Transverse colon (tissue), 4 donors: ENCODE measurements around the gene MED25.

ENCODE experiments used
- CTCF ChIP-seq, 5 experiments: fragments of 200-600 bp in 3 of 5; fragments of 450-650 bp in 2 of 5; sonication (generic) in 3 of 5; IDR thresholded peaks; 1 replicate in 2 of 5; 2 replicates in 3 of 5; pipeline ENCODE4 v1.5.1; 2016 to 2017; ENCODE audit warnings: antibody characterized with exemption in 5 of 5, inconsistent platforms in 3 of 5, mild to moderate bottlenecking in 2 of 5, moderate library complexity in 1 of 5
- EP300 ChIP-seq: sonication (generic); formaldehyde crosslinking; IDR thresholded peaks from one replicate; pipeline ENCODE4 v1.6.1; 2017; ENCODE audit warnings: antibody characterized with exemption, low read depth
- POLR2A ChIP-seq: fragments of 450-650 bp; IDR thresholded peaks from one replicate; pipeline ENCODE4 v1.6.1; 2016; ENCODE audit warnings: antibody characterized with exemption, mild to moderate bottlenecking, moderate library complexity
- POLR2AphosphoS5 ChIP-seq, 3 donors: sonication (generic); formaldehyde crosslinking; IDR thresholded peaks; one replicate each; pipeline ENCODE4 v1.6.1; 2016; ENCODE audit warnings: antibody characterized with exemption in 3 of 3

GRCh38 chr19:49776371-49776764, 41.7 kb upstream of the MED25 start:
- TF ChIP-seq CTCF (IDR thresholded peaks at IDR 0.05) (no peak), POLR2AphosphoS5 (IDR thresholded peaks at IDR 0.05) (no peak), POLR2A (no peak), EP300 (no peak)
